ENCODE results near the gene DYNLT3. TPM values are rescaled to one million over a fixed set of nuclear protein-coding genes. Genes with fewer than 3 reads are reported as not detected.

Gene DYNLT3
- 21.1 TPM for polyA plus RNA-seq (2013, experiment 1 of 2)
- polyA plus RNA-seq (2013, experiment 2 of 2), result 30.2 TPM

- no peaks in the 10 kb centered on the region for H3K9me3 ChIP-seq (ENCODE audit: control insufficient read depth, low read length)
- 1 to 5% methylated on average over 14 to 28 of the region's 67 CpGs for WGBS, 2 experiments (ENCODE audit: insufficient coverage in 2 of 2)
- H3K27ac ChIP-seq (ENCODE audit: low read depth, low read length, severe bottlenecking), result peak within 1 kb of the TSS; percentile 53
Measured at GRCh38 chrX:37846934-37847732, at the start of gene DYNLT3. Gene DYNLT3, minus strand, starts transcription at chrX:37847571. Its CDS starts 61 bp downstream, at chrX:37847510.

GRCh38 chrX:37896511-37896890 lies 49.1 kb upstream of the DYNLT3 start:
- WGBS, 2 experiments (ENCODE audit: insufficient coverage in 2 of 2), result 83% methylated on average over 1 of the region's 1 CpG; no CpG with 5 or more reads in 1 of the 2 experiments
- H3K9me3 ChIP-seq (ENCODE audit: control insufficient read depth, low read length), result no peaks in the 10 kb centered on the region

More at GRCh38 chrX:37846934-37847732, at the start of gene DYNLT3:
- Histone ChIP-seq H3K4me3 (ENCODE audit: extremely low read depth, insufficient read depth, low read length, poor library complexity, severe bottlenecking) (peak within 1 kb of the TSS; percentile 56), H3K4me1 (ENCODE audit: control insufficient read depth, insufficient read depth, low read length, poor library complexity, severe bottlenecking) (peaks cover 5% of the 10 kb centered on the region), H3K36me3 (ENCODE audit: control insufficient read depth, insufficient read depth, low read length) (no peaks in the 10 kb centered on the region)

DNA sequence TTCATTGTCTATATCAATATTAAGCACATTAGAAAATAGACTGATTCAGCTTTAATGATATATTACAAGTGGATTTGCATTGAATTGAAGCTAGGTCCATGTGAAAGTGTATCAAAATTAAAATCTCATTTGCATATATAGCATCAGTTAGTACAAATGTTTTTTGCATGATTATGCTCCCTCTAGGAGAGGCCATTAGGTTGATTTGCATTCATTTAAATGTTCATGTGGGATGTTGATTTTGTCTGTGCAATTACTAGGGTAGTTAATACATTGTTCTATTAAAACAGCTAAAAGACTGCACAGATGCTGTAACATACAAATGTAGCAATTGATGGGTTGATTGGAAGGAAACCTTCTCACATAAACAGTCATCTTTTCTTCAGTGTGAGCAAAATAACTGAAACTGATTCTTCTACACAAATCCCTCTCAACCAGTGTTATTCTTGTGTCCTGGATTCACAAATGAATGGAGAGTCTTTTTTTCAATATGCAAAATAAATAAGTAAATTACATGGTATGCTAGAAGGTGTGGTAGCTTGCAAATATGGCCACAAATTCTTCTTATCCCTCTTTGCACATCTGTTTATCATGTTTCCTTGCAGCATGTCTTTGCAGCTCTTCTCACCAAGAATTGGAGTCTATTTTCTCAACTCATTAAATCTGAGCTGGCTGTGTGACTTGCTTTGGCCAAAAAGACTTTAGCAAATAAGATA lies 48.6 kb upstream of the DYNLT3 start:
- Histone ChIP-seq H3K4me3 (ENCODE audit: extremely low read depth, insufficient read depth, low read length, poor library complexity, severe bottlenecking) (no peak overlapping the region), H3K4me1 (ENCODE audit: control insufficient read depth, insufficient read depth, low read length, poor library complexity, severe bottlenecking) (no peaks in the 10 kb centered on the region), H3K9me3 (ENCODE audit: control insufficient read depth, low read length) (no peaks in the 10 kb centered on the region), H3K36me3 (ENCODE audit: control insufficient read depth, insufficient read depth, low read length) (no peaks in the 10 kb centered on the region), H3K27ac (ENCODE audit: low read depth, low read length, severe bottlenecking) (no peak overlapping the region)

More at GRCh38 chrX:37896511-37896890, 49.1 kb upstream of the DYNLT3 start:
- Histone ChIP-seq H3K36me3 (ENCODE audit: control insufficient read depth, insufficient read depth, low read length) (no peaks in the 10 kb centered on the region), H3K27ac (ENCODE audit: low read depth, low read length, severe bottlenecking) (no peak overlapping the region), H3K4me3 (ENCODE audit: extremely low read depth, insufficient read depth, low read length, poor library complexity, severe bottlenecking) (no peak overlapping the region), H3K4me1 (ENCODE audit: control insufficient read depth, insufficient read depth, low read length, poor library complexity, severe bottlenecking) (no peaks in the 10 kb centered on the region)

GRCh38 chrX:37894725-37895124 lies 47.4 kb upstream of the DYNLT3 start:
- H3K9me3 ChIP-seq (ENCODE audit: control insufficient read depth, low read length), result no peaks in the 10 kb centered on the region

GRCh38 chrX:37888010-37888409 lies 40.6 kb upstream of the DYNLT3 start:
- no peak overlapping the region for H3K27ac ChIP-seq (ENCODE audit: low read depth, low read length, severe bottlenecking)
- H3K9me3 ChIP-seq (ENCODE audit: control insufficient read depth, low read length), result peaks cover 3% of the 10 kb centered on the region
- WGBS, 2 experiments (ENCODE audit: insufficient coverage in 2 of 2), result 100% methylated on average over 1 of the region's 5 CpGs
- H3K4me1 ChIP-seq (ENCODE audit: control insufficient read depth, insufficient read depth, low read length, poor library complexity, severe bottlenecking), result no peaks in the 10 kb centered on the region
- H3K4me3 ChIP-seq (ENCODE audit: extremely low read depth, insufficient read depth, low read length, poor library complexity, severe bottlenecking), result no peak overlapping the region
- H3K36me3 ChIP-seq (ENCODE audit: control insufficient read depth, insufficient read depth, low read length), result no peaks in the 10 kb centered on the region

More at GRCh38 chrX:37894725-37895124, 47.4 kb upstream of the DYNLT3 start:
- Histone ChIP-seq H3K4me1 (ENCODE audit: control insufficient read depth, insufficient read depth, low read length, poor library complexity, severe bottlenecking) (no peaks in the 10 kb centered on the region), H3K27ac (ENCODE audit: low read depth, low read length, severe bottlenecking) (no peak overlapping the region), H3K36me3 (ENCODE audit: control insufficient read depth, insufficient read depth, low read length) (no peaks in the 10 kb centered on the region), H3K4me3 (ENCODE audit: extremely low read depth, insufficient read depth, low read length, poor library complexity, severe bottlenecking) (no peak overlapping the region)
- 90% methylated on average over 1 to 2 of the region's 3 CpGs for WGBS, 2 experiments (ENCODE audit: insufficient coverage in 2 of 2)

DNA sequence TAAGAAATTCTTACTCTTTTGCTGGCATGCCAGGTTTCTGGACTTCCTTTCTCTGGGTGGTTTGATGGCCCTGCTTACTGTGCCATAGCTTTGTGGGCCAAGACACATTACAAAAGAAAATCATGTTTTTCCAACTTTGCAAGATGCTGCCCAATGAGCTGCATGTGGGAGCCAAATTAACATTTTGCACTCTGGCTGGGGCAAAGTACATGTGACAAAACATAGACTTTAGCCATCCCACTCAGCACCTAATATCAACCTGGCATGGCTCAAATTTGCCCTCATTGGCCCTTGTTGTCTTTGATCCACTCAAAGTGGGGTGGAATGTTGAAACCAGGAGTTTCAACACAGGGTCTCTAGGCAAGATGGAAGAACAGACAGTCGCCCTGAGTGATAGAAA lies 40.0 kb upstream of the DYNLT3 start:
- no peak overlapping the region for H3K27ac ChIP-seq (ENCODE audit: low read depth, low read length, severe bottlenecking)
- H3K36me3 ChIP-seq (ENCODE audit: control insufficient read depth, insufficient read depth, low read length), result no peaks in the 10 kb centered on the region
- no peaks in the 10 kb centered on the region for H3K4me1 ChIP-seq (ENCODE audit: control insufficient read depth, insufficient read depth, low read length, poor library complexity, severe bottlenecking)
- H3K9me3 ChIP-seq (ENCODE audit: control insufficient read depth, low read length), result peaks cover 3% of the 10 kb centered on the region
- no peak overlapping the region for H3K4me3 ChIP-seq (ENCODE audit: extremely low read depth, insufficient read depth, low read length, poor library complexity, severe bottlenecking)
- WGBS, 2 experiments (ENCODE audit: insufficient coverage in 2 of 2), result 100% methylated on average over 1 of the region's 1 CpG; no CpG with 5 or more reads in 1 of the 2 experiments

GRCh38 chrX:37883196-37883595 lies 35.8 kb upstream of the DYNLT3 start:
- peaks cover 3% of the 10 kb centered on the region for H3K9me3 ChIP-seq (ENCODE audit: control insufficient read depth, low read length)
- H3K36me3 ChIP-seq (ENCODE audit: control insufficient read depth, insufficient read depth, low read length), result no peaks in the 10 kb centered on the region
- no peak overlapping the region for H3K27ac ChIP-seq (ENCODE audit: low read depth, low read length, severe bottlenecking)
- WGBS, 2 experiments (ENCODE audit: insufficient coverage in 2 of 2), result no CpG with 5 or more reads among the region's 2 CpGs
- no peak overlapping the region for H3K4me3 ChIP-seq (ENCODE audit: extremely low read depth, insufficient read depth, low read length, poor library complexity, severe bottlenecking)
- no peaks in the 10 kb centered on the region for H3K4me1 ChIP-seq (ENCODE audit: control insufficient read depth, insufficient read depth, low read length, poor library complexity, severe bottlenecking)

GRCh38 chrX:37879692-37880091 lies 32.3 kb upstream of the DYNLT3 start:
- Histone ChIP-seq H3K4me3 (ENCODE audit: extremely low read depth, insufficient read depth, low read length, poor library complexity, severe bottlenecking) (no peak overlapping the region), H3K27ac (ENCODE audit: low read depth, low read length, severe bottlenecking) (no peak overlapping the region), H3K36me3 (ENCODE audit: control insufficient read depth, insufficient read depth, low read length) (no peaks in the 10 kb centered on the region), H3K9me3 (ENCODE audit: control insufficient read depth, low read length) (peaks cover 3% of the 10 kb centered on the region), H3K4me1 (ENCODE audit: control insufficient read depth, insufficient read depth, low read length, poor library complexity, severe bottlenecking) (no peaks in the 10 kb centered on the region)
- no CpG with 5 or more reads among the region's 1 CpG for WGBS, 2 experiments (ENCODE audit: insufficient coverage in 2 of 2)

DNA sequence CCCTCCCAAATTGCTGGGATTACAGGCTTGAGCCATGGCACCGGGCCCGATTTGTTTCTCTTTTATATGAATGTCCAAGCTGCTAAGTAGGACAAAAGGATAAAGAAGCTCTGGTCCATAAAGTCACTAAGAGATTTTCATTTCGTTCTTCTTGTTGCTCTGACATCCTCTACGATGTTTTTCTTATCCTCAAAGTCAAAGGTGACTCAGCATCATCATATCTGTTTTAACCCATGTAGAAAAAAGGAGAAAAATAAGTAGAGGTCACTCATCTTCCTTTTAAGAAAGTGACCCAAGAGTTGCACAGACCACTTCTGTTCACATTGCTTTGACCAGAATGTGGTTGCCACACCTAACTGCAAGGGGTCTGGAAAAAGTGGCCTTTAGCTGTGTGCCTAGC lies 29.3 kb upstream of the DYNLT3 start:
- Histone ChIP-seq H3K27ac (ENCODE audit: low read depth, low read length, severe bottlenecking) (no peak overlapping the region), H3K4me1 (ENCODE audit: control insufficient read depth, insufficient read depth, low read length, poor library complexity, severe bottlenecking) (peaks cover 9% of the 10 kb centered on the region), H3K4me3 (ENCODE audit: extremely low read depth, insufficient read depth, low read length, poor library complexity, severe bottlenecking) (no peak overlapping the region), H3K36me3 (ENCODE audit: control insufficient read depth, insufficient read depth, low read length) (no peaks in the 10 kb centered on the region), H3K9me3 (ENCODE audit: control insufficient read depth, low read length) (no peaks in the 10 kb centered on the region)
- no CpG with 5 or more reads among the region's 4 CpGs for WGBS, 2 experiments (ENCODE audit: insufficient coverage in 2 of 2)

DNA sequence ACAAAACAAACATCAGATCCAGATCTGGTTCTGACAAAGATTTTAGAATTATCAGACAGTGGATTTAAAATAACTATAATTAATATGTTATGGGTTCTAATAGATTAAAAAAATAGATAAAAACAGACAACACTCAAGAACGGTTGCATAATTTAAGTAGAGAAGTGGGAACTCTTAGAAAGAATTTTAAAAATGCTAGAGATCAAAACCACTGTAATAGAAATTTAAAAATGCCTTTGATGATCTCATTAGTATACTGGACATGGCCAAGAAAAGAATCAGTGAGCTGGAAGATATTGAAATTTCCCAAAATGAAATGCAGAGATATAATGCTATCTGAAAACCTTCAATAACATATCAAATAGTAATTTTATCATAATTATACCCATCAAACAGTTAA lies 28.3 kb upstream of the DYNLT3 start:
- no peaks in the 10 kb centered on the region for H3K36me3 ChIP-seq (ENCODE audit: control insufficient read depth, insufficient read depth, low read length)
- H3K4me1 ChIP-seq (ENCODE audit: control insufficient read depth, insufficient read depth, low read length, poor library complexity, severe bottlenecking), result peaks cover 9% of the 10 kb centered on the region
- no peak overlapping the region for H3K27ac ChIP-seq (ENCODE audit: low read depth, low read length, severe bottlenecking)
- H3K4me3 ChIP-seq (ENCODE audit: extremely low read depth, insufficient read depth, low read length, poor library complexity, severe bottlenecking), result no peak overlapping the region
- no CpG with 5 or more reads among the region's 1 CpG for WGBS, 2 experiments (ENCODE audit: insufficient coverage in 2 of 2)
- H3K9me3 ChIP-seq (ENCODE audit: control insufficient read depth, low read length), result no peaks in the 10 kb centered on the region

DNA sequence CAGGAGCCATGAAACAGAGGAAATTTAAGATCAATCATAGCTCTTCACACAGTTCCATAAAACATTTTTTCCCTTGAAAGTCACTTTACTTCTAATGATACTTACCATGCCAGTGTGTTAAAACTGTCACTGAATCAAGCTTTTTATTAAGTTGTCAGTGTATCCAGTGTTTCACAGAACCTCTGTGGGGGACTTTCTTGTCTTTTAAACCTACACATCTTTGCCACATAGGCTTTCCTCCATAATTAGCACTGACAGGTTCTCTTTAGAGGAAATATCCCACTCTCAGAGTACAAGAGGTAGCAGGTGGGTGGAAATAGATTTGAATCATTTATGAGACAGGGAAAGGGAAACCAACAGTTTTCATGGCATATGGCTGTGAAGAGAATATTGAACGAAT lies 25.8 kb upstream of the DYNLT3 start:
- no peaks in the 10 kb centered on the region for H3K9me3 ChIP-seq (ENCODE audit: control insufficient read depth, low read length)
- H3K36me3 ChIP-seq (ENCODE audit: control insufficient read depth, insufficient read depth, low read length), result no peaks in the 10 kb centered on the region
- H3K4me1 ChIP-seq (ENCODE audit: control insufficient read depth, insufficient read depth, low read length, poor library complexity, severe bottlenecking), result peaks cover 9% of the 10 kb centered on the region
- no peak overlapping the region for H3K4me3 ChIP-seq (ENCODE audit: extremely low read depth, insufficient read depth, low read length, poor library complexity, severe bottlenecking)
- H3K27ac ChIP-seq (ENCODE audit: low read depth, low read length, severe bottlenecking), result no peak overlapping the region
- WGBS, 2 experiments (ENCODE audit: insufficient coverage in 2 of 2), result no CpG with 5 or more reads among the region's 1 CpG

All from mesodermal cell (in vitro differentiated cells).